ENCODE data around the gene LDLRAD2.

Gene LDLRAD2

GRCh38 chr1:21845646-21846641 is 33.9 kb downstream of the LDLRAD2 start:
- DNase-seq, result no peak

DNA sequence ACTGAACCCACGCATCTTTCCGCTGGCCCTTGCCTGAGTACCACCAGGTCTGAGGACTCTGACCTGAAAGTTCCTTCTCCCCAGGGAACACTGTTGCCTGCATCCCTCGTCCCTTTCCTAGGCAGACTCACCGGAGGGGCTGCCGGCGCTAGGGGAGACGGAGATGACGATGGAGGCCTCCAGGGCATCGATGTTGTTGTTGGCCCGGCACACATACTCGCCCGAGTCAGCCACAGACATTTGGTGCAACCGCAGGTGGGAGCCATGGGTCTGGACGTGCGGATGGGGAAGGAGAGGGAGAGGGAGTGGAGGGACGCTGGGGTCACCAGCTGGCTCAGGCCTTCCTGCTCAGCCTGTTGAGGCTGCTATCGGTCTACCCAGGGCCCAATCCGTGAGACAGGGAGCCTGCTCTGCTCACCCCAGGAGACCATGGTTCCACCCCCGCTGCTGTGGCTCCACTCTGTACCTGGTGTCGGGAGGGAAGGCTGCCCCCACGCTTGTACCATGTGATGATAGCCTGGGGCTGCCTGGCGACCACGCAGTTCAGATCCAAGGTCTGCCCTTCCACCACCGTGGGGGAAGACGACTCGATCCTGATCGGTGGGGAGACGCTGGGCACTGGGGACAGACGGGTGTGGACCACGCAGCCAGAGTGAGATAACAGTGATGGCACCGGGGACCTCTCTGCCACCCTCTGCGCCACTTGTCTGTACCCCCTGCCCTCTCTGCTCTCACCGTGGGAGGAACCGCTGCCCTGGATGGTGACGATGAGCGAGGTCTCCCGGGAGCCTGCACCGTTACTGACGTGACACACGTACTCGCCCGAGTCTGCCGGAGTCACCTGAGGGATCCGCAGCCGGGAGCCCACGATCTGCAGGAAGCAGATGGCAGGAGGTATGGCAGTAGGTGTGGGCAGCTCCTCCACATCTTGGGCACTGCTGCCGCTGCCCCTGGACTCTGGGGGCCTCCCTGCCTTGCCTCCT is 35.4 kb downstream of the LDLRAD2 start:
- no peak for DNase-seq

- no peak for DNase-seq
These were observed 36.6 kb downstream of the LDLRAD2 start for GRCh38 chr1:21848524-21849174.

GRCh38 chr1:21849909-21850576 is 38.0 kb downstream of the LDLRAD2 start:
- DNase-seq, result no peak

- no peak for DNase-seq
These were observed 39.6 kb downstream of the LDLRAD2 start for GRCh38 chr1:21851430-21852250.

- DNase-seq, result peak; percentile 41
These were observed 40.4 kb downstream of the LDLRAD2 start for GRCh38 chr1:21852282-21853130.

- no peak for DNase-seq
These were observed 41.0 kb downstream of the LDLRAD2 start for GRCh38 chr1:21853131-21853427.

- DNase-seq, result no peak
These were observed 42.2 kb downstream of the LDLRAD2 start for GRCh38 chr1:21854090-21854750.

DNA sequence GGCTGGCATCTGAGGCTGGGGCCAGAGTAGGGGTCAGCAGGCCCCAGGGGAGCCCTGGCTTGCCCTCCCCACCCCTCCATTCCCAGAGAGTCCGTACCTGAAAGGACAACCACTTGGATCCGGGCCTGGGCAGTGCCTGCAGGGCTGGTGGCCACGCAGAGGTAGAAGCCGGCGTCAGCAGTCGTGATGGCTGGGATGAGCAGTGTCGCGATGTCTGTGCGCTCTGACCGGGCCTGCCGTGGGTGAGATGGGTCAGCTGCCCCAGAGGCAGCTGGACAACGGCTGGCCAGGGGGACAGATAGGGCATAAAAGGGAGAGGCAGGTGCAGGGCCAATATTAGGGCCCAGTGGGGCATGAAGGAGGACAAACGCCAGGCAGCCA is 42.7 kb downstream of the LDLRAD2 start:
- no peak for DNase-seq

GRCh38 chr1:21855257-21856096 is 43.4 kb downstream of the LDLRAD2 start:
- DNase-seq, result no peak

GRCh38 chr1:21857142-21857839 is 45.2 kb downstream of the LDLRAD2 start:
- DNase-seq, result peak; percentile 10

GRCh38 chr1:21857840-21858670 is 46.0 kb downstream of the LDLRAD2 start:
- DNase-seq, result no peak

DNA sequence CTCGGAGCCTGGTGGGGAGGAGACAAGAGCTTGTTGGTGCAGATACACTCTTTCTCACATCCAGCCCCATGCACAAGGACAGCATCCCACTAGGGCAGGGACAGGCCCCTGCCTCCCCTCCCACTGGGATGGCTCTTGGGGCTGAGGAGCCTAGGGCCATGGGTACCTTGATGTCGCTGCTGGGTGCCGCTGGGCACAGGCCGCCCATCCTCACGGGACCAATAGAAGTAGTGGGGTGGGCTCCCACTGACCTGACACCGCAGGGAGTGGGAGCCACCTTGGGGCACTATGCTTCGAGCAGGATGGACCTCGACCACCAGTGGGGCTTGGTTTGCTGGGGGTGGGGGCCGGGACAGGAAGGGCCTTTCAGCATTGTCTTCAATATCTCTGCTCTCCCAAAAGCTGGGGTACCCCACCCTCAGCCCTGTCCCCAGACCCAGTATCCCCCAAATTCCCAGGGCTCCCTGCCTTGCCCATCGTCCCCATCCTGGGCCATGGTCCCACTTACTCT is 47.7 kb downstream of the LDLRAD2 start:
- no peak for DNase-seq

DNA sequence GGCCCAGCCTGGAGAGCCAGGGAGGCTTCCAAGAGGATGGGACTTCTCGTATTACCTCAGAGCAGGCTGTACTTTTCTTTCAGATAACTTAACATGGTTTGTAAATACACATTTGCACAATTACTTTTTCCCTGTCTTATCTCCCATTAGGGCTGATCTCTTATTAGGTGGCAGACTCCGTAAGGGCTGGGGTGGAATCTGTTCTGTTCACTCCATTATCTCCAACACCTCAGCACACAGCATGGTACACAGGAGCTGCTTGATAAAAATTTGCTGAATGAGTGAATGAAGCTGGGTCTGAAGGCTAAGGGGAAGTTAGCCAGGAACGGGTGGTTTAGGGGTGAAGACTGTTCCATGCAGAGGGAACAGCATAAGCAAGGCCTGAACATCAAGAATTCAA is 48.9 kb downstream of the LDLRAD2 start:
- no peak for DNase-seq

- no peak for DNase-seq
These were observed 49.8 kb downstream of the LDLRAD2 start for GRCh38 chr1:21861602-21862429.

DNA sequence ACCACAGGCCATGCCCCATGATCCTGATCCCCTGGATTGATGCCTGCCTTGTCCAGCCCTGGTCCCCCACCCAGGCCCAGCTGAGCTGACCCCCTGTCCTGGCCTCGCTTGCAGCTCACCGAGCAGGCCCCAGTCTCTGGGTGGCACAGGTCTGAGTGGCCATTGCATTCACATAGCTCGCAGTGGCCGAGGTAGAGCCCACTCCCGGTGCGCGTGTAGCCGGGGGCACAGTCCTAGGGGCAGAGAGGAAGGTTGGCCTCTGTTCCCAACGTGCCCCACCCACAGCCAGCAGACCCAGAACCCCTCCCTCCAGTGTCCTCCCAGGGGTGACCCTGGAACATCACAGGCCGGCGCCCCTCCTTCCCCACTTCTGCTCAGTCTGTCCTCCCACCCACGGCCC is 51.9 kb downstream of the LDLRAD2 start:
- no peak for DNase-seq
